ENCODE results near the gene IQGAP3.

Gene IQGAP3

DNA sequence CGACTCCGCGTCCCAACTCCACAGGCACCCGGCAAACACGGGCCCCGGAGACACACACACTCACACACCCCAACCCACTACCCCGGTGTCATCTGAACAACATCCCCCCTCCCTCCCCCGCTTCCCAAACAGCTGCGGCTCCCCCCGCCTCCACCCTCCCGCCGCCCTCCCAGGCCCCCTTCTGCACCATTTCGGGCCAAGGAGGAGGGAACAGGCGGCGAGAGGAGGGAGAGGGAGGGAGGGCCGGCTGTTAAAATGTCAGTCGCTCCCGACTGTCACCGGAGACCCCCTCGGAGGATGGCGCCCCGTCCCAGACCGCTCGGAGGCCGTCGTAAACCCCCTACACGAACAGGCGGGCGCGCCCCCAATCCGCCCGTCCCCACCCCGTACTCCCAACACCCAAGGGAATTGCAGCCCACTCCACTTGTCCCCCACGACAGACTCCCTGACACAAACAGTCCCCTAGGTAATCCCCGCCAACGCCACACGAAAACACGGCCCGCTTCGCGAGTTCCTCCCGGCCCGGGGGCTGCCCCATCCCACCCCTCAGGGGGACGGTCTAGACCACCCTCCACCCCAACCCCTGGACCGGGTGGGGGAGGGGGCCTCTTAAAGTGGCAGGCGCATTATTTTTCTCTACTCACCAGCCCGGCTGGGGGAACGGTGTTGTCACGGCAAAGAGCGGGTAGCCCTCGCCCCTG, 72.4 kb downstream of the IQGAP3 start:
- POLR2A ChIA-PET: interaction anchor here (0.6 to 5.4 kb wide), 7 partner anchors 9 to 94 kb away, joined by 3 to 31 read pairs (median 4); partner anchors contain the start of gene NAXE
- no peak for DNase-seq (ENCODE audit: low read depth, low spot score)

DNA sequence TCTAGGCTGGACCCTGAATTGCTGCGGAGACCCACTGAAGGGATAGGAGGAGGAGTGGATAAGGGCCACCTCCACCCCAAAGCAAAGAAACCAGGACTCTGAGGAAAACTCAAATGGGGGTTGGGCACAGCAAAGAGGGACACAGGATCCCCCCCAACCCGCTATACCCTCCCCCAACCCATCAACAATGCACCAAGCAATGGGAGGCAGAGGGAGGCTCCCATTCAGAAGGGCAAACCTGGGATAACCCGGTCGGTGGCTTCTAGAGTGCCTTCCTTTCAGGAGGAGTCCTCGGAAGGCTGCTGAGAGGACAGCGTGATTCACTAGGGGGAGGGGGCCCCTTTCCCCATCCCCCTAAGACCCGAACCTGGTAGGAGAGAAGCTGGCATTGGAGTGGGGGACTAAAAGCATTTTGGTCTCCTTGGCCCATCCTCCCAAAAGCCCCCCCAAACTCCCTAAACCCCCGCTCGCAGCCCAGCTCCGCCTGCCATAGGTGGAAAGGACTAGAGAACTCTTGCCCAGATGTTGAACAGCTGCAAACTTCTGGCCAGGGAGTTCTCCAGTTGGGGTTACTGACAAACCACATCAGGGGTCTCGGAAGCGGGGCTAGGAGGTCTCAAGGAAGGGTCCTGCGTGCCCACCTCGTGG, 73.0 kb downstream of the IQGAP3 start:
- ChIA-PET CTCF (interaction anchor here (0.7 to 17.6 kb wide), 5 partner anchors 13 to 1332 kb away, joined by 3 to 270 read pairs (median 5); no protein-coding TSS in a partner anchor), POLR2A (interaction anchor here (0.7 to 1.3 kb wide), 2 partner anchors 9 to 92 kb away, joined by 3 to 6 read pairs; partner anchors contain the start of gene NAXE)
- DNase-seq (ENCODE audit: low read depth, low spot score): no peak
- peak overlapping the region; percentile 96 for H3K4me3 ChIP-seq (ENCODE audit: low read depth, low read length)
- TF ChIP-seq, protein P1, sequence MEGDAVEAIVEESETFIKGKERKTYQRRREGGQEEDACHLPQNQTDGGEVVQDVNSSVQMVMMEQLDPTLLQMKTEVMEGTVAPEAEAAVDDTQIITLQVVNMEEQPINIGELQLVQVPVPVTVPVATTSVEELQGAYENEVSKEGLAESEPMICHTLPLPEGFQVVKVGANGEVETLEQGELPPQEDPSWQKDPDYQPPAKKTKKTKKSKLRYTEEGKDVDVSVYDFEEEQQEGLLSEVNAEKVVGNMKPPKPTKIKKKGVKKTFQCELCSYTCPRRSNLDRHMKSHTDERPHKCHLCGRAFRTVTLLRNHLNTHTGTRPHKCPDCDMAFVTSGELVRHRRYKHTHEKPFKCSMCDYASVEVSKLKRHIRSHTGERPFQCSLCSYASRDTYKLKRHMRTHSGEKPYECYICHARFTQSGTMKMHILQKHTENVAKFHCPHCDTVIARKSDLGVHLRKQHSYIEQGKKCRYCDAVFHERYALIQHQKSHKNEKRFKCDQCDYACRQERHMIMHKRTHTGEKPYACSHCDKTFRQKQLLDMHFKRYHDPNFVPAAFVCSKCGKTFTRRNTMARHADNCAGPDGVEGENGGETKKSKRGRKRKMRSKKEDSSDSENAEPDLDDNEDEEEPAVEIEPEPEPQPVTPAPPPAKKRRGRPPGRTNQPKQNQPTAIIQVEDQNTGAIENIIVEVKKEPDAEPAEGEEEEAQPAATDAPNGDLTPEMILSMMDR (IDR thresholded peaks at IDR 0.05; ENCODE audit: insufficient read depth, low read length, missing control alignments): no peak

More for the DNA sequence above, 72.4 kb downstream of the IQGAP3 start:
- CTCF ChIA-PET: interaction anchor here (0.7 to 17.6 kb wide), 5 partner anchors 14 to 1333 kb away, joined by 3 to 270 read pairs (median 5); no protein-coding TSS in a partner anchor
- TF ChIP-seq, protein P1 (IDR thresholded peaks at IDR 0.05; ENCODE audit: insufficient read depth, low read length, missing control alignments): no peak
- peak overlapping the region; percentile 96 for H3K4me3 ChIP-seq (ENCODE audit: low read depth, low read length)

DNA sequence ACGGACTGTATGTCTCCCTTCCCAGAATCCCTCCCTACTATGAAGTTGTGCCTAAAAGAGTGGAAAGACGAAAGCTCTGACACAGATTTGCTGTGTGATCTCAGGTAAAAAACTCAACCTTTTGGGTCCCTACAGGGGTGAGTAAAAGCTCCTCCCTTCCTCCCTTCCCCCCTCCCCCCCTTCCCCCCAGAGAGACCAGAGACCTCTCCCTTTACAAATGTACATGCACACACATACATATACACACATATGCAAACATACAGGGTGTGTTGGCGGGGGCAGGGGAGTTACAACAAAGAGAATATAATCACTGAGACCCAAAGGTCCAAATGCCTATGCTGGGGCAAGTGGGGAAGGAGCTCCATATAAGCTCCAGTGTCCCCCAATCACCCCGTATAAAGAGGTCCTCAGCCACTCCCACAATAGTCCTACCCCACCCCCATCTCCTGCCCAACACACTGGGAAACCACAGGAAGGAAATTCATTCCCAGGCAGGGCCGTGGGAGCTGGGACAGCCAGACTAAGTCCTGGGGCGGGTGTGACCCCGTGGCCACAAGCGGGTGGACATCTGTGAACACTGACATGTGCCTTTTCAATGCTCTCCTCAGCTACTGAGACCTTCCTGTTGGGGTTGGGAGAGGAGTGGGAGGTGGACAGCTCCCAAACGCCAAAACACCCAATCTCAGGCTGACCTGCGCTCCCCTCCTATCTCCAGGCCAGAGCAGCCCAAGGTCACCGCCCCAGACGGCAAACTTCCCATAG, 73.8 kb downstream of the IQGAP3 start:
- TF ChIP-seq, protein P1 (IDR thresholded peaks at IDR 0.05; ENCODE audit: insufficient read depth, low read length, missing control alignments): no peak
- POLR2A ChIA-PET: interaction anchor here (1.3 kb wide), 1 partner anchor 8 kb away, joined by 6 read pairs; no protein-coding TSS in a partner anchor
- DNase-seq (ENCODE audit: low read depth, low spot score): no peak
- peak overlapping the region; percentile 96 for H3K4me3 ChIP-seq (ENCODE audit: low read depth, low read length)
- CTCF ChIA-PET: interaction anchor here (0.7 to 17.6 kb wide), 5 partner anchors 13 to 113 kb away, joined by 3 to 270 read pairs (median 5); no protein-coding TSS in a partner anchor

DNA sequence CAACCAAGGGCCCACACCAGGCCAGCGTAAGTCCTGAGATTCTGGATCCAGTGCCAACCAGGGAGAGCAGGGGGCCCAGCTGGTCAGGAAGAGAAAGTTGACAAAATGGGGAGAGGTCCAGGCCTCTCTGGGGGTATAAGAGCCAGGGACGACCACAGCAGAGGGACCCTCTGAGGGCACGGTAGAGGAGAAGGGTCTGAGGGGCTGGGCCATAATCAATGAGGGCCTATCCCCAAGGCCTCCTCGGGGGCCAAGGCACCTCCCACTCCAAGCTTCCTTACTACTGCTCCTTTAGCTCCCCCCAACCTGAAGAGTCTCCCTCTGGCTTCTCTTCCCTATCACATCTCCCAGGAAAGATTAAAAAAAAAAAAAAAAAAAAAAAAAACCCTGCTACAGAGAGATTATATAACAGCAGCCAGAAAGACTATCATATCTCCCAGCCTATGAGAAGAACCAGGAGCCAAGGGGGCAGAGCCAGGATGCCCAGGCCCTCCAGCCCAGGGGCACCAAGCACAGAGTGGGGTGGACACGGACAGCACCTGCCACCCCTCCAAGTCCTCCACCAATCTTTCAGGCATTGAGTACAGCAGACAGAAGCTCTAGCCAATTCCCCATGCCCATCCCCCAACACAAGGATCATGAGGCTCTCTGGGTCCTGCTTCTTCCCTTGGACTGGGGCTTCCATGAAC, 74.5 kb downstream of the IQGAP3 start:
- peak overlapping the region; percentile 96 for H3K4me3 ChIP-seq (ENCODE audit: low read depth, low read length)
- CTCF ChIA-PET: interaction anchor here (1.0 to 17.6 kb wide), 3 partner anchors 12 to 112 kb away, joined by 4 to 270 read pairs (median 5); no protein-coding TSS in a partner anchor

DNA sequence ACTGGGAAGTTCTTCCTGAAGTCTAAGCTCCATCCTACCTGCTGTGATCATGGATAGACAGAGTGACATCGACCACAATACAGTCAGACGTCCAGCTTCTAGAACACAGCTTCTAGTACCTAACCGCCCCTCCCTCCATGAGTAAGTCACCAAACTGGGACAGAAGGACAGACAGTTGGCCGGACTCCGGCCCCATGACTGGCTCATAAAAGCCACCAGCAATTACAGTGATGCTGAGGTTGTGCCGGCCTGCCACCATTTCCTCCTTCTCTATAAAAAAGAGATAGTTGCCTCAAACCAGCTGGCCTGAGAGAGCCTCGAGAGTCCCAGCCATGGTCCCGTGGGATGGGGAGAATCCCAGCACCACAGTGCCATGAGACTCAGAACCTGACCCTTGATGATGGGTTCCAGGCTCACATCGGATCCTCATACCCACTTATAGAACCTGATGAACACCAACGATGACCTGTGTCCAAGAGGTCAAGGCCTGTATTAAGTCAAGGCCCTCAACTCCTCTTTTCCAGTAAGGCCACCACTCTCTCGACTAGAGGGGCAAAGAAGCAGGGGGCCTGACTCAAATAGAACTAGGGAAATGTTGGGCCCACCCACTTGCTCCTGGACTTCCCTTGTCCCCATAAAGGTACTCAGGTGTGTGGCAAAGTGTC, 75.2 kb downstream of the IQGAP3 start:
- ChIA-PET CTCF (interaction anchor here (1.0 to 17.6 kb wide), 3 partner anchors 11 to 112 kb away, joined by 4 to 270 read pairs (median 4); no protein-coding TSS in a partner anchor), POLR2A (interaction anchor here (0.5 to 1.5 kb wide), 2 partner anchors 16 to 21 kb away, joined by 3 to 4 read pairs; no protein-coding TSS in a partner anchor)
- peak overlapping the region; percentile 15 for H3K4me3 ChIP-seq (ENCODE audit: low read depth, low read length)
- no peak for DNase-seq (ENCODE audit: low read depth, low spot score)
- TF ChIP-seq, protein P1 (IDR thresholded peaks at IDR 0.05; ENCODE audit: insufficient read depth, low read length, missing control alignments): no peak

More for the DNA sequence above, 74.5 kb downstream of the IQGAP3 start:
- DNase-seq (ENCODE audit: low read depth, low spot score): no peak
- TF ChIP-seq, protein P1 (IDR thresholded peaks at IDR 0.05; ENCODE audit: insufficient read depth, low read length, missing control alignments): no peak
- POLR2A ChIA-PET: no interaction called here
